ENCODE measurements around the gene FXR1. TPM values are rescaled to one million over a fixed set of nuclear protein-coding genes. Genes with fewer than 3 reads are reported as not detected.
"Not testable (repeated sequence)": the region's sequence is repeated elsewhere in the genome, so short reads cannot be mapped to it uniquely, and the experiment has no call there.

Gene FXR1
- 223 TPM for total RNA-seq

DNA sequence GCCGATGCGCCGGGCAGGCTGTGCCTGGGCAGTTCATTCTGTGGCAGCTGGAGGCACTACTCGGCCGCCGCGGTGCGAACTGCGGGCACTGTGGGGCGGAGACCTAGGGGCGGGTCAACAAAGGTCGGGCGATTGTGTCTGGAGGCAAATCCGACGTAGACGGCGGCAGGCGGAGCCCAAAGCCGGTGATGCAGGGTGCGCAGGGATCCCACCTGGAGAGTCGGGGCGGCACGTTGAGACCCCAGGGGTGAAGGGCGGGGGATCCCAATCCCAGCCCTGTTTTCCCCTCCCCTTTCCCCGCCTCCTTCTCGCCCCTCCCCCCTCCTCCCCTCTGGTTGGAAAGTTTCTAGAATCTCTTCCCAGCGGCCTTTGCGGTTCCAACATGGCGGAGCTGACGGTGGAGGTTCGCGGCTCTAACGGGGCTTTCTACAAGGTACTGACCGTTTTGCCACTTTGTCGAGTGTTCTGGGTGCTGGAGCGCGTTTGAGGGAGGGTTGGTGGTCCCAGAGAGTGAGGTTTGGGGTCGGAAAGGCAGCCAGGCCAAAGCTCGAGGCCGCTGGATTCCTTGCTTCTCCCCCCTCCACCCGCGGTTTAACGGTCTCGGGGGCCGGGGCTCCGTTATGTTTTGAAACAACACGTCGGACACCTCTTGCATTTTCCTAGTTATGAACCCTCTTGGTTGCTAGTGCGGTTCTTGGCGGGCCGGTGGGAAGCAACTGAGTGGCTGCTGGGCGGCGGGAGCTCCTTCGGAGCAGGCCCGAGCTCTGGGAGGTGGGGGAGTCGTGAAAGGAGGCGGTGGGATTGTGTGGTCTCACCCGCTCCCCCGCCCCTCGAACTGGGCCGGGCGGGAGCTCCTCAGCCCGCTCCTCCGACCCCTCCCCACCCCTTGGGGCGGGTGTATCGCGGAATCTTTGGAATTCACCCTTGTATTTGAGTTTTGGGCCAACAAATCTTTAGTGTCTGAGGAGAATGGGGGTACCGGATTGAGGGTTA lies at the start of gene FXR1:
Gene FXR1 (plus strand): TSS at position 367 of the 993 bp plus-strand sequence. CDS start 16 bp downstream, at position 383.
- DNase-seq, result peak; percentile 75

DNA sequence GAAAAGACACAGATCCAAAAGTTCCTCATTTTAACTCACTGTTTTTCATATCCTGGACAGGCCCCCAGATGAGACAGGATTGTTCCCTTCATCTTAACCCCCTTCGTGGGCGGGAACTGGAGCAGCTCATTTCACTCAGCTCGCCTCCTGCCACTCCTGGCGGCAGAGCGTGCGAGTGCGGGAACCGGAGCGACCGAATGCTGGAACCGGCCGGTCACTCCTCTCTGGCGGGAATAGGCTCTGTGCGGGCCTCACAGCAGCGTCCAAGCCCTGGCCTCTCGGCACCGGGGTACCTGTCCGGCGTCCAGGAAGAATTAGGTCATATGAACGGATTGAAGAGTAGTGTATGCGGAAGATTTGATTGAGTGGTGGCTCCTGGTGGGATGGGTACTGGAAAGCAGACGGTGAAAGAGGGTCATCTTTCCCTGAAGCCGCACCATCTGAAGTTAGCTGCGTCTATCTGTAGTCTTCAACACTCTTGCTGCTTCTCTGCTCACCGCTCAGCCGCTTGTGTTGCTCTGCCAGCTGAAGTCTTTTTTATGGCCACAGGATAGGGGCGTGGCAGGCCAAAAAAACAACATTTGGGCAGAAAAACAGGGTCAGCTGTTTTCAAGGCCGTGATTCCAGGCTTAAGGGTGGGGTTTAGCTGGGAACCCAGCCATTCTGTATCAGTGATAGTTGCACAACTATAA lies 42.3 kb upstream of the FXR1 start:
- no peak for DNase-seq

DNA sequence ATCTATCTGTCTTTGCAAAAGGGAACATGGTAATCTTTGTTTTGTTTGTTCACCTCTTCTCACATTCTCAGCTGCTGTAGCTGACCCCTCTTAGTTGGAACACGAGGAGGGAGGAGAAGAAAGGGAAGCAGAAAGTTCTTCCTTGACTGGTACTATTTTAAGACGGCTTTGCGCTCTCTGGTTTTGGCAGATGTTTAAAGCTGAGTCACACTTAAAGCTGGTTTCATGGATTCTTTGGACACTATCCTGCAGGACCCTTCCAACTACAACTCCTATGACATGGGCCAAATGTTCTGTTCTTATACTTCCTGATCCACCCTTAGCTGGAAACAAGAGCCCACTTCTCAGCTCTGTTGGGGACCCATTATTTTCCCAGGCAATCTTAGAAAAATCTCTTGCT lies 40.6 kb upstream of the FXR1 start:
- no peak for DNase-seq

DNA sequence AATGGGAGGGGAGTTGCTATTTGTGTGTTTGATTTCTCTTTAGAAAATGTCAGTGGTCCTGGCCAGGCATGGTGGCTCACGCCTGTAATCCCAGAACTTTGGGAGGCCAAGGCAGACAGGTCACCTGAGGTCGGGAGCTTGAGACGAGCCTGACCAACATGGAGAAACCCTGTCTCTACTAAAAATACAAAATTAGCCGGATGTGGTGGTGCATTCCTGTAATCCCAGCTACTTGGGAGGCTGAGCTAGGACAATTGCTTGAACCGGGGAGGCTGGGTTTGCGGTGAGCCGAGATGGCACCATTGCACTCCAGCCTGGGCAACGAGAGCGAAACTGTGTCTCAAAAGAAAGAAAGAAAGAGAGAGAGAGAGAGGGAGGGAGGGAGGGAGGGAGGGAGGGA lies 40.0 kb upstream of the FXR1 start:
- DNase-seq, result not testable (repeated sequence)

DNA sequence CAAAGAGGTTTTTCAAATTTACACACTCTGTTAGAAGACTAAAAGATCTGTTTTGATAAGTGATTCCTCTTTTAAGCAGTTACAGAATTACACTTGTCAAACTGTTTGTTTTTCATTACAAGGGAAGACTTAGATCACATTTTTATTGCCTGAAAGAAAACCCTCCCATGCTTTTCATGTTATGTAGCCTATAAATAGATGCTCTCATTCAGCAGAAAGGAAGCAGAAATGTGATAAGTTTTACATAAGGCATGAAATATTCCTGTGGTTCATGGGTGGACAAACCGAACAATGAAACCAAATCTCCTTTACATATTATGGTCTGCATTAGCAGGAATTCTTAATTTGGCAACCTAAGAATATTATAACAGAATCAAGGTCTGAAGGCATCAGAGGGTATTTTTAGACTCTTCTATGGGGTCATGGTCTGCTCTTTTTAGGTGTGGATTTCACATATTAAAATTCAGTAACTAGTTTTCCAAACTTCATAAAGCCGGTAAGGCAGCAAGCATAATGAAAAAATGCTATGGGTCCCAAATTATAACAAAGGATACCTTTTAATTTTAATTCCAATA lies 37.3 kb upstream of the FXR1 start:
- DNase-seq, result no peak

DNA sequence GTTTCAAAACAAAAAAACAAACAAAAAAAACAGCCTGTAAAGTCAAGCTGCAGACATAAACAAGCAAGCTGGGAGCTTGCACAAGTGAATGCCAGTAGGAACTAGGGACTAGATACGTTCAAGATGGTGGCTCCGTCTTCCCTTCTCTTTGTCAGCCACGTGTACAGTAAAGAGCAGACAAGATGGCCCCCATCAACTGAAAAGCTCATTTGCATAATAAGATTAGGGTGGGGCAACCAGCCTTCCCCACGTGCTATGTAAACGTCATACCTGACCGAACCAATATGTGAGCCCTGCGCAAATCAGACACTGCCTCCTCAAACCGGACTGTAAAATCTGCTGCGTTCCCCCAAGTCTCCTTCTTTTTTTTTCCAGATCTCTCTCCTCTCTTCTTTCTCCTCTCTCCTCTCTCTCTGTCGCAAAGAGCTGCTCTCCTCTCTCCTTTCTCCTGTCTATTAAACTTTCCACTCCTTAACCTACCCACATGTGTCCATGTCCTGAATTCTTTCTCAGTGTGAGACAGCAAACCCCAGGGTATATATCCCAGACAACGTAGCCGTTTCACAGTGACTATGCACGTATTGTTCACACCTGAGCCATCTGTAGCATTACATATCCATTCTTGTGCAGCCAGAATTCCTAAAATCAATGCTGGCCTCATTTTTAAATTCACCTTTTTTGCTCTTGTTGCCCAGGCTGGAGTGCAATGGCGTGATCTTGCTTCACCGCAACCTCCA lies 31.2 kb upstream of the FXR1 start:
- no peak for DNase-seq

DNA sequence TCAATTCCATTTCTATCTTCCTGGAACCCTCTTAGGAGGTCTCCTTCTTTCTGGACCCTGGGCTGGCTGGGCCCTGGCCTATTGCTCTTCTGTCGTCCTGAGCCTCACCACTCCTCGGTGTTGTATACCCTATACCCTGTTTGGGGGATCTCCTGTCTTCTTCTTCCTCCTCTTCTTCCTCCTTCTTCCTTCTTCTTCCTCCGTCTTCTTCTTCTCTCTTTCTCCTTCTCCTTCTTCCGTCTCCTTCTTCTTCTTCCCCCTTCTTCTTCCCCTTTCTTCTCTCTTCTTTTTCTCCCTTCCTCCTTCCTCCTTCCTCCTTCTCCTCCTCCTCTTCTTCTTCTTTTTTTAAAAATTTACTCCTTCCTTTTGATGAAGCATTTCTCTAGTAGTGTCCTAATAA lies 30.4 kb upstream of the FXR1 start:
- no peak for DNase-seq

DNA sequence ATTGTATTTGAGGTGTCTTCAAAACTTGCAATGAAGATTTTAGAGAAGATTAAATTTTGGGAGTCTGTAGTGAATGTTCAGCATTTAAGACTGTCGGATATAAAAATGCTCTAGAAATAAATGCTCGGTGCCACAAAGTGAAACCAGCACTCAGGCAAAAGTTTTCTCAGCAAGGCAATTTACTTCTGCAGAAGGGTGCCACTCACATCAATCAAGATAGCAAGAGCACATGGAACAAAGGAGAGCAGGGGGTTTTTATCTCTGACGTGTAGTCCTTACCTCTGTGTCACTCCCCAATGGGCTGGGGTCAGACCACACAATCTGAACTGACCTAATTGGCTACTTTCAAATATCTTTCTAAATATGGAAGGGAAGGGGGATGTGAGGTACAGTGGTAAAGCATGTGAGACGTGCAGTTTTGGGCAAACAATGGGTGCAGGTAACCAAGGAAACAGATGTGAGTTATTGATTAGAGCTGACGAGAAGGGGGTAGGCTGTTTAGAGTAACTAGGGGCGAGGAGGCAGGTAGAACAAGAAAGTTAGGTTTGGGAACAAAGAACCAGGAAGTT lies 23.4 kb upstream of the FXR1 start:
- no peak for DNase-seq

DNA sequence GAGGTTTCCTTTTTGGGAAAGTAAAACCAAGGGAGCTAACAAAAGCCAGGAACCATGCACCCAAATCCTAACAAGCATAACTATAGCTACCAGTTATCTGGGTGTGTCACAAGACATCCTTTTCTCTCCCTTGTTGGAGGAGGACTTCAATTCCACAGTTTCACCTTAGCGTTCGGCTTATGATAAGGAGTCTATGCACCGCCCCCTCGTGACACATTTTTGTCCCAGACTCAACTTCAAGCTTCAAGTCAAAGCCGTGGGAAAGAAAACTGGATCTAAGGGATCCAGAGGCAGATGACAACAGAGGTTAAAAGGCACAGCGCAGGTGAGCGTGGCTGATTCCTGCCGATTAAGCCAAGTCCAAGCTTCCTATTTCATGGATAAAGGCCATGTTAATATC lies 13.9 kb upstream of the FXR1 start:
- DNase-seq, result no peak

DNA sequence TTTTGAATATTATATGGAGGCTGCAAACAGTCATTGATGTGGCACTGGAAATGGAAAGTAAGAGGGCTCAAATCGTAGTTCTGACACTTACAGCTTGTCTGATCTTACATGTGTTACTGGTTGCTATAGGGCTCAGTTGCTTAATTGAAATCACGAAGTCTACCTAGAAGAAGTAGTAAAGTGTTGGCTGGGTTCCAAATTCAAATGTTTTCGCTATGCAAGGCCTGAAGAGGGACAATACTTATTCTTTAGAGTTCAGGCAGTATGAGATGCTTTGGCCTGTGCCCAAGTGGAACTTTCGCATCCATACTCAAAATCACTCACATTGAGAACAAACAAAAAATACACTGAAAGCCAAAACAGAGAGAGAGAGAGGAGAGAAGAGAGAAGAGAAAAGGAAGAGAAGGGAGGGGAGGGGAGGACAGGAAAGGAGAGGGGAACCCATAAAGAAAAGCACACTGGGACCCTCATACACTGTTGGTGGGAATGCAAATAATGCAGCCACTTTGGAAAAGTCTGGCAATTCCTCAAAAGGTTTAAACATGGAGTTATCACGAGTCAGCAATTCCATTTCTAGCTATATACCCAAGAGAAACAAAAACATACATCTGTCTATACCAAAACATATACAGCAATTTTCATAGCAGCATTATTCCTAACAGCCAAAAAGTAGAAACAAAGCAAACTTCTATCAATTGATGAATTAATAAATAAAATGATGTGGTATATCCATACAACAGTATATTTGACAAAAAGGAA lies 2.9 kb upstream of the FXR1 start:
- no peak for DNase-seq

DNA sequence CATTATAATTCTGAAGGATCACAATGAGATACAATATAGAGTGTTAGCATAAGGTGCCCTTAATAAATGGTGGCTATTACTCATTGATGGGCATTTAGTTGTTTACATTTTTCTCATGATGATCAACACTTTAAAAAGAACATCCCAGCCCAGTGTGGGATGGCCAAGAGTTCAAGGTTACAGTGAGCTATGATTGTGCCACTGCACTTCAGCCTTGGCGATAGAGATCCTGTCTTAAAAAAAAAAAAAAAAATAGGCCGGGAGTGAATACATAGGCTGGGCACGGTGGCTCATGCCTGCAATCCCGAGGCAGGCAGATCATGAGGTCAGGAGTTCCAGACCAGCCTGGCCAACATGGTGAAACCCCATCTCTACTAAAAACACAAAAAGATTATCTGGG lies 1.6 kb upstream of the FXR1 start:
- DNase-seq, result no peak

DNA sequence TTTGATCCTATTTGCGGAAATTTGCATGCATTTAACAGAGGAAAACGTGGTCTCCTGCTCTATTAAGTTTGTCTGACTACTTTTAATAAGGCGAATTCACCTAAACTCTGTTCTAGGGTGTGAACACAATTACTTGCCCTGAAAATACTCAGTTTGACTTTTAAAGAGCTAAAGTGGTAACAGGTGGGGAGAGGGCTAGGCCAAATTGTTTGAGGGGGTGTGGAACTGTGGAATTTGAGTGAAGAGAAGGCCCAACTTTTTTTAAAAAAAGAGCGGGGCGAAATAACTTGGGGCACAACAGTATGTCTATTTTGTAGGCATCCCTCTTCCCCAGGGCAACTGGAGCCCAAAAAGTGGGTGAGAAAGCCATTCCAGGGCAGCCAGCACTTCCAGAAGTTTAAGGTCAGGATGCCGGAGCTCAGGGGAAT lies 580 bp upstream of the FXR1 start:
- DNase-seq, result no peak

DNA sequence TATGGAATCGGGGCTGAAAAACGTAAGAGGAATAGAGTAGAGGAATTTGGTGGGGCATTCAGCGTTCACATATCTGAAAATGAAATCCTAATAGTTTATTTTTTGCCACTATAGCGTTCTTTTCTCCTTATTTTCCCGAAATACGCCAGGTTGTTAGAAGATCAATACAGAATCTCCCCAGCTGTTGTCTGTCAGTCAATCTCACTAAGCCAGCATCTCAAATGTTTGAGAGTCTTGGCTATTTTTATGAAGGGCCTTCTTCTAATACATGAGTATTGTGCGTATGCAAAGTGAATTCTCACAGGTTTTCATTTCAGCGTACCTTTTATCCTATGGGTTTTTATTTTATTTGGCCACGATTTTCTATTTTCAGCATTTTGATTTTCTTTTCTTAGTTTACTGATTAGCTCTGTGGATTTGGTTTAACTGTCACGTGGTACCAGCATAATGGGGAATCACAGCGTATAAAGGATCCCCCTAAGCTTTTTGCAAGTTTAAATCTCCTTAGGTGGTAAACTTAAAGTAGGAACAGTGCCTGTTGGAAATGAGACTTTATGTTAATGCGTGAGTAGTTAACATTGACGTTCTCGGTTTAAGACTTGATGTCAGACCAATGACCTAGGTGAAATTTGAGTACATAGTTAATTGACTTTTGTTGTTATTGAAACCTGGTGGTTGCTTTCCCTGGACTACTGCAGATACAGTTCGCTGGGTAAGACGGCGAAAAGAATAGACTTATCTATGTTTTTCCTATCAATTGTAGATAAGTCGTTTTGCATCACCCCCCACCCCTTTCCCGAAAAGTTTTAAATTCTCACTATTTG lies 1.3 kb downstream of the FXR1 start:
- no peak for DNase-seq

DNA sequence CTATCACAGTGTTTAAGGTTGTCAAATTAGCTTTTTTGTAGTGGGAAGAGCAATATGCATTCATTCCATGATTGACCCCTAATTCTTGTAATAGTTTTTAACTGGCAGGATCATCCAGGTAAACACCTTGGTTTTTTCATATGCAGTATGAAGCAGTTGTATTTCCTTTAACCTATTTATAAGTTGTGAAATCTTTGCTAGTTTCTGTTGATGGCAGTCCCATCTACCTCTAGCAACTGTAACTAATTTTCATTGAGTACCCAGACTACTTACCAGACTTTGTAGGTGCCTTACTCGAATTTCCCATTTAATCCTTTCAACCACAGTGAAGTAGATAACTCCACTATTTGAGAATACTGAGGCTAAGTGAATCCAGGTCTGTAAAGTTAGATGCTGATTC lies 6.1 kb downstream of the FXR1 start:
- no peak for DNase-seq

DNA sequence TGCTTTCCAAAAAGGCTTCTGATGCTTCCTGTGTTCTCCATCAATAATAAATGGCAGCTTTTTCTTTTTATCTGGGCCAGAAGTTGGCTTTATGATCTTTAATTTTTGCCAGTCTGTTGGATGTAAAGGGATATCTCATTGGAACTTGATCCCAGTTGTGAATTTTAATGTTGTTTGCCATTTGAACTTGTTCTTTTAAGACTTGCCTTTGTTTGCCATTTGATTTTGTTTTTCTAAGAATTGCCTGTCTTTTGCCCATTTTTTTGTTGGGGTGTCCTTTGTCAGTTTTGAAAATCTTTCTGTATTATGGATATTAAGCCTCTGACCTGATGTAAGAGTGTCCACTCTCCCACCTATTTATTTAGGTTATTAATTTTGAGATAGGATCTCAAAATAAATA lies 9.8 kb downstream of the FXR1 start:
- DNase-seq, result no peak

DNA sequence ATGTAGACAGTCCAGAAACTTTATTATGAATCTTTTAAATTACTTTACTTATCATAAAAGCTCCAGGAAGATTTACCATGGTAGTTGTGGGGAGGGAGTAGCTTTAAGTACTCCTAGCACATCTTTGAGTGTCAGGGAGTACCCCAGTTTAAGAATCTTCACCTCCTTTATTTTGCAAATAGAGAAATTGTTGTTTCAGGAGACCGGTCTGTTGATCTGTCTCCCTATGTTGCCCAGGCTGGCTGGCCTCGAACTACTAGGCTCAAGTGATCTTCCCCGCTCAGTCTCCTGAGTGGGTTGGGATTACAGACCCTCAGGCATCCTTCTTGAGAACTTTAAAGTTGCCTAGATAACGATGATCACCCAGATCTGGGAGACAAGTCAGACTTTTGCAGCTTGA lies 11.1 kb downstream of the FXR1 start:
- DNase-seq, result no peak

DNA sequence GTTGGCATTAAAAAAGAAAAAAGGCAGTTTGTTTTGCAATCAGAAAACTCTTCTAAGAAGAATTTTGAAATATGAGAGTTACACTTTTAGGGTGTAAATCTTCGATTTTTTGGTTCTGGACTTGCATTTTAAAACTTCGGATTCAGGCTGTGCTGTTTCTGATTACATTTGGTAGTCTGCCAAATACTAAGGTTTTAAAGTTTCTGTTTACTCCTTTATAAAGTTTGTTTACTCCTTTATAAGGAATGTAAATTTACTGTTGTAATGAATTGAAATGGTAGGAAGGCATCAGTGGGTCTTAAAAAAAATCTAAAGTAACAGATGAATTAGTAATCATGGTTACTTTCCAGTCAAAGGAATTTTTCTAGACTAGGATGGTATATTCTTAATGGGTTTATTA lies 14.1 kb downstream of the FXR1 start:
- DNase-seq, result no peak

DNA sequence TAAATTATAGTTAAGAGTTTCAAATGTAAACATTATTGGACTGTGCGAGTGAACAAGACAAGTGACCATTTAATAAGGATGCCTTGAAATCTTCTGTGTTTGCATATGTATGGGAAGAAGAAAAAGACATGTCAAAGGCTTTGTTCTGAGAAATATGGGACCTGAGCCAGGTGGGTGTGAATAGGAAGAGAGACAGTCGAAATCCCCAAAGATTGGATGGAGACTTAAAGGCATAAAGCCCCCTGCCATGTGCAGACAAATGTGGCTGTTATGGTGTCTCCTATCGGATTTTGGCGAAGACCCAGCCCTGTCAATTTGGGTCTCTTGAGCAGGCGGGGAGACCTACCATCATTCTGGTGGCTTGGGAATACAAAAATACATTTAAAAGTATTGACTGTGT lies 16.9 kb downstream of the FXR1 start:
- DNase-seq, result no peak

DNA sequence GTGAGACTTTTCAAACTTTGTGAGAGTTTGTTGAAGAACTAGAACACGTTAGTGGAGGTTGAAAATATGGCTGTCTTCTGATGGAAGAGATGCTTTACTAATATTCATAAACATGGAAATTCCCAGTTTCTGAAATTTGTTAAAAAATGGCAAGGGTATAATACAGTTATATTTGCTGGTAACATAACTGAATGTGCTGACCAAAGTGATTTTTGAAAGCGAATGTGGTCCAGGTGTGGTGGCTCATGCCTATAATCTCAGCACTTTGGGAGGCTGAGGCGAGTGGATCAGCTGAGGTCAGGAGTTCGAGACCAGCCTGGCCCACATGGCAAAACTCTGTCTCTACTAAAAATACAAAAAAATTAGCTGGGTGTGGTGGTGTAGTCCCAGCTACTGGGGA lies 18.1 kb downstream of the FXR1 start:
- no peak for DNase-seq

DNA sequence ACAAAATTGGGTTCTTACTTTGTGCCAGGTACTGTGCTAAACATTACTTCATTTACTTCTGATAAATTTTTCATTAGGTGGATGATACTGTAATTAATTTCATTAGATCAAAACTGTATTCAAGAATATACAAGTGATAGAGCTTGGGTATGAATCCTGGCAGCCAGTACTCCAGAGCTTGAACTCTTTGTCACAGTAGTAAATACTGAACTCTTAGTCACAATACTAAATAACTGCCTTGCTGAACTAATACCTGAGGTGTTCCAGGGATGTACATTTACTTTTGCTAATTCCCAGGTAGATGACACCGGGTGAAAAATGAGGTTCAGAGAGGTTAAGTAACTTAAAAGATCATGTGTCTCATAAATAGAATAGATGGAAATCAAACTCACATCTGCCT lies 20.3 kb downstream of the FXR1 start:
- DNase-seq, result no peak
